ELF-1 (cell line): ENCODE results near the gene SP140.

Experiments used
- DNase-seq: peaks from one replicate; pipeline ENCODE4 v3.0.0-alpha.2; 2016; ENCODE audit warnings: low read depth, low spot score

The SP140 gene

DNA sequence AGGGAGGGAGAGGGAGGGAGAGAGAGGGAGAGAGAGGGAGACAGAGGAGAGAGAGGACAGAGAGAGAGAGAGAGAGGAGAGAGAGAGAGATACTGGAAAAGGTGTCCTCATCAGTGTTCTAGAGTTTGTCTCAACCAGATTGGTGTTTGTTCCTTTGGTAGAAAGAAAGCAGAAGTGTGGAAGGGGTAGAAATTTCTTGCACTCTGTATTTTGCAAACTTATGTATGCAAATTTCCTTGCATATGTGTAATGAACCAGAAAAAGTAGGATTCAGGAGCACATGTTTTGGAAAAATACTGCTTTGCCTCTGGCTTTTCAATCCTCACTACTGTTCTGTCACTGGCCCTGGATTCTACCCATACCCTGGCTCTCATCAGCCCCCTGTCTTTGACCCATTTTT is 1.1 kb upstream of the SP140 start:
- no peak for DNase-seq

DNA sequence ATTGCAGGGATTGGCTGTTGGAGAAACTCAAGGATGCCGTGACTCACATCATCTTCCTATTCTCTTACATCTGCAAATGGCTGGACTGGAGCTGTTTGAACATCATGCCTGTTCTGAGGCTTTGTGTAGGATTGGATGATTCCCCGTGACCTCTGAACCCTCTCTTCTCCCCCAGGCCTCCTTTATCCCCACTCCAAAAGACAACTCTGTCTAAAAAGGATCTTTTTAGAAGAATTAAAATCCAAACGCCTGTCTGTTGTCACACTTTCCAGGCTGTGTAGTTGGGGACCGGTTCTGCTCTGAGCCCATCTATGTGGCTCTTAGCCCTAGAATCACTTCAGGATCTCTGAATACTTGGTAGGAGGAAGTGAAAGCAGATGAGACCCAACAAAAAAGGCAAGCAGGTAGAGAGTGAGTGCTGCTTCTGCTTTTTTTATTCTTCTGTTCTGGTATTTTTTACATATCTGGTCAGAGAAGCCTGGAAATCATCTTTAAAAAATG is 565 bp downstream of the SP140 start:
- DNase-seq: no peak

DNA sequence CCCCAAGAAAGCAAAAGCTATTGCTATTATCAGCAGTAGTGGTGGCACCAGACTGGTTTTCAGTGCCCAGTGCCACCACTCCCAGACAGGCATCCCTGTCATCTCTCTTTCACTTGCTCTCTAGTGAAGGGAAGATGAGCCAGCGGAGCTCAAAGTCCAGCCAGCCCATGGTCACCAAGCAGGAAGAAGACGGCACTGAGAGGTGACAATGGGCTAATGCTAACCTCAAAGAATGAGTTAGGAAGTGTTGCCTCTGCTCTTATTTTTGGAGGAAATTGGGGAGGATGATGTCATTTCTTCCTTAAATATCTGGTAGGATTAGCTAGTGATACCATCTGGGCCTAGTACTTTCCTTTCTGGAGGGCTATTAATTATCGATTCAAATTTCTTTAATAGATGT is 1.7 kb downstream of the SP140 start:
- DNase-seq: no peak

DNA sequence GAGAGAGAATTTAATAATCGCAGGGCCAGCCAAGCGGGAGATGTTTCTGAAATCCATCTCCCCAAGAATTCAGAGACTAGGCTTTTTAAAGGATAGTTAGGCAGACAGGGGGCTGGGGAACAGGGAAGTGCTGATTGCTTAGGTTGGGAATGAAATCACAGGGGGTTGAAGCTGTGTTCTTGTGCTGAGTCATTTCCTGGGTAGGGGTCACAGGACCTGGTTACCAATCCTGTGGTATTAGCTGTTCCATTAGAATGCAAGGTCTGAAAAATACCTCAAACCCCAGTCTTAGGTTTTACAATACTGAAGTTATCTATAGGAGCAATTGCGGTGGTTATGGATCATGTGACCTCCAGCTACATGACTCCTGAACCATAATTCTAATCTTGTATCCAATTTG is 4.6 kb downstream of the SP140 start:
- peak; percentile 29 for DNase-seq

DNA sequence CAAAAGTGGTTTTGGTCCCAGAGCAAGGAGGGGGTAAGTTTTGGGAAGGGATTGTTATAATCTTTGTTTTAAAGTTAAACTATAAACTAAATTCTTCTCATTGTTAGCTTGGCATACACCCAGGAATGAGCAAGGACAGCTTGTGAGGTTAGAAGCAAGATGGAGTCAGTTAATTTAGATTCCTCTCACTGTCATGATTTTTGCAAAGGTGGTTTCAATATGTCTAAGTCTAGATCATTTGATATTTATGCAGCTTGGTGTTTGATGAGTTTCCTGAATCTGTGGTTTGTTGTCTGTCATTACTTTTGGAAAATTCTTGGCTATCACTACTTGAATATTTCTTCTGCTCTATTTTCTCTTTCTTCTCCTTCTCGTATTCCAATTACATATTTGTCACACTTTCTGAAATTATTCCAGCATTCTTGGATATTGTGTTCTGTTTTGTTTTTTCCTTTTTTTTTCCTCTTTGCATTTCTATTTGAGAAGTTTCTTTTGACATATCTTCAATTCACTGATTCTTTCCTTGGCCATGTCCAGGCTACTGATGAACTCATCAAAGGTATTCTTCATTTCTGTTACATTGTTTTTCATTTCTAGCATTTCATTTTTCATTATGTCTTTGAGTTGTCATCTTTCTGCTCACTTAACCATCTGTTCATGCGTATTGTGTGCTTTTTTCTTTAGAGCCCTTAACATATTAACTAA is 5.1 kb downstream of the SP140 start:
- no peak for DNase-seq

DNA sequence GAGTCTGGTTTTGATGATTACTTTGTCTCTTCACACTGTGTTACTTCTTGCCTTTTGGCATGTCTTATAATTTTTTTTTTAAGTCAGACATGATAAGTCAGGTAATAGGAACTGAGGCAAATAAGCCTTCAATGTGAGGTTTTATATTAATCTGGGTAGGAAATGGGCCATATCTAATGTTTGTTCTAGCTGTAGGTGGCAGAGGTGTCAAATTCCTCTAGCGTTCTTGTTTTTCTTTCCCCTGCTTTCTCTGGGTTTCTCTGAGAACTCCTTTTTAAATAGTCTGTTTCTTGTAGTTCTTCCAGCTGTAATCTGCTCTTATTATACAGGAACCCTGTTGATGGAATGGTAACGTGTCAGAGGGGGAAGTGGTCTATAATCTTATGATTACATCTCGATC is 5.7 kb downstream of the SP140 start:
- no peak for DNase-seq

DNA sequence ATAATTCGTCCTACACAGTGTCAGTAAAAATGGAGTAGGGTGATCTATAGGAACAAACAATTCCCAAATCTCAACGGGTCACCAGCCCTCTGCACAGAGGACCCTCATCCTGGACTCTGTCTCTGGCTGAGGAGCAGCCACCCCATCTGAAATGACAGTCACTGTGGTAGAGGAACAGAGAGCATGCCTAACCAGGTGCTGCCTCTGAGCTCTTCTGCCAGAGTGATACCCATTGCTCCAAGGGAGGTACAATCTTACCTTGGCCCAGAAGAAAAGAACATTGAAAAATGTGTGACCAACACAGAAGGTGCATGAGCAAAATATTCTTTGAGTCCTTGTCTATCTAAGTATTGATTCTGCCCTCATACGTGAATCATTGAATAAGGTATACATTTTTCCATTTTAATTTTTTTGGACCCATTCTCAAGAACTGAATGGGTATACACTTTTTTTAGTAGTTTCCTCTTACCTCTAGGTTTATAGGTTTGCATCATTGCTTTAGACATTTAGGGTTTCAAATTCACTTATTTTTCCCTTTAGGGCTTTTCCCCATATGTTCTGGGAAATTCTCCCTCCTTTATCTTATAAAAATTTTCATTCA is 8.7 kb downstream of the SP140 start:
- DNase-seq: no peak

DNA sequence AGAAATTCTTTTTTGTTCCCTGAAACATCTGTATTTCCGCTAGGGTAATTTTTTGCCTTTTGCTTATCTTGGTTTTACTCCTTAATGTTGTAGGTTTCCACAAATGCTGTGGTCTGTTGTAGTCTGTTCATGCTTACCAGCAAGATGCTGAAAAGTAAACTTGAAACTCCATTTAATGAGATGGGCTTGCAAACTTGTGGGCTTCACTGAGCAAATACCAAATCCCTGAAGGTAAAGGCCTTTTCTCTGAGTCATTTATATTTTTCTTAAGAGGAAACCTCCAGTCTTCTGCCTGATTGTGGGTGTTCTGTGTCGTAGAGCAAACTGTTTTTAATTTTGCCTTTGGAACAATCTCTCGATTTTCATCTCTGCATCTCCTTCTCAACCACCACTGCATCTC is 9.3 kb downstream of the SP140 start:
- DNase-seq: no peak

DNA sequence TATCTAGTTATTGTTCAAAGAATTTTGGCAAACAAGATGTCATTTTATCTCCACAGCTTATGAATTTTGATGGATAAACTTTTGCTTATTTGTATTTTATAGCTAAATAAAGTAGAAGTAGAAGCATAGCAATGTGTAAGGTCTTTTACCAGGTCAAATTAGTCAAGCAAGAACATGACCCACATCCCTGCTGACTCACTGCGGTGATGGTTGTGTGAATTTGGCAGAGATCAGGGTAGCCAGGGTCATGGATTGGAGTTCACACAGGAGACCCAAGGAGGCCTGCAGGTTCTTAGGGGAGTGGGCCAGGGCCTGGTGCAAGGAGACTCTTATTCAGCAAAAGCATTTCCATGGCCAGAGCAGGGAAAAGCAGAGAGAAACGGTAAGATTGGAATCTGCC is 18.7 kb downstream of the SP140 start:
- DNase-seq: no peak

DNA sequence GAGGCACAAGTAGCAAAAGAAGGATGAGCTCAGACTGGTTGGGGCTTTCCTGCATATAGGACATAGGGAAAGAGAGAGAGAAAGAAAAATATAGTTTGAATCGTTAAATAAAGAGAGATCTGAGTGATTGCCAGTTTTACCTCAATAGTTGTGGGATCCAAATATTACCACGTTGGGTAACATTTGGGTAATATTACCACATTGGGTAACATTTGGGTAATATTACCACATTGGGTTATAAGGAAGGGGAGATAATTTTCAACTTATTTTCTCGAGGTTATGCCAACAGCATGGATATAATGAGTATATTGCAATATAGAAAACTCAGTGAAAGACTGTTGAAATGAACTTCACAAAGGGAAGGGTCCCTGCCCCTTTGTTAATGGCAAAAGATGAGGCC is 20.7 kb downstream of the SP140 start:
- no peak for DNase-seq

DNA sequence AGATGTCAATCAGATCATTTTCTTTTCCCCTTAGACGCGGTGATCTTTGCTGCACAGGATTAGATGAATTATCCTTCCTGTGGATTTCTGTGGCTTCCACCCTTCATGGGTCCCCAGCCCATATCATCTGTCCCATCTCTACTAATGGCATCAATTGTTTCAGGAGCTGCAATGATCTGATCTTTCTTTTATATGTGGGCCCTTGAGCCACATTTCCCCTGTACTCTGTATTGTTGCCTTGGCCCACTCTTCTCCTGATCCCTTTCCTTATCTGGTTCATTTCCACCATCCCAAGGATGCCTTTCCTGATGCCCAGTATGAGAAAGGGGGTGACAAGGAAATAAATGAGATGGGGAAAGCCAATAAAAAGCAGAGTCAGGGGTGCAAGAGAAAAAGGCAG is 24.7 kb downstream of the SP140 start:
- no peak for DNase-seq

DNA sequence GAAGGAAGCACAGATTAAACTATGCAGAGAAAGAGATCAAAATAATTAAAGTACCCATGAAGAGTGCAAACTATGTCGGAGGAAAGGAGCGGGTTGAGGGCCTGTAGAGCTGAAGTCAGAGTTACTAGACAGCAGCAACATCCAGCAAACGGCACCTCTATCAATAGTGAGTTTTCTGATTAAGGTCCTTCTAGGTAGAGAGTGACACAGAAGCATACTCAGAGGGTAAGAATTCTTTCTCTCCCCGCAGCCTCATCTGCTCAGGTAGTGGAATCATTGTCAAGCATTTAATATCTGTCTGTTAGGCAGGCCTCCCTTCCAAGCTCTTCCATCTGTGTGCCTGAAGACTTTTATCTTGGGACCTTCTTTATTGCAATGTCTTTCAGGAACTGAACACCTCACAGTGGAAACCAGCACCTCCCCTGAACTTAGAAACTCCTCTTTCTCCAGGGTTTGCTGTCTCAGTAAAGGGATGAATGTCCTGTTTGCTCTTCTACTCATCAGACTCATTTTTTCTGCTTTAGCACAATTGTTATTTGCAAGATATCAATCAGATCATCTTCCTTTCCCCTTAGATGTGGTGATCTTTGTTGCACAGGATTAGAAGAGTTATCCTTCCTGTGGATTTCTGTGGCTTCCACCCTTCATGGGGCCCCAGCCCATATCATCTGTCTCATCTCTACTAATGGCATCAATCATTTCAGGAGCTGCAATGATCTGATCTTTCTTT is 28.8 kb downstream of the SP140 start:
- DNase-seq: no peak

DNA sequence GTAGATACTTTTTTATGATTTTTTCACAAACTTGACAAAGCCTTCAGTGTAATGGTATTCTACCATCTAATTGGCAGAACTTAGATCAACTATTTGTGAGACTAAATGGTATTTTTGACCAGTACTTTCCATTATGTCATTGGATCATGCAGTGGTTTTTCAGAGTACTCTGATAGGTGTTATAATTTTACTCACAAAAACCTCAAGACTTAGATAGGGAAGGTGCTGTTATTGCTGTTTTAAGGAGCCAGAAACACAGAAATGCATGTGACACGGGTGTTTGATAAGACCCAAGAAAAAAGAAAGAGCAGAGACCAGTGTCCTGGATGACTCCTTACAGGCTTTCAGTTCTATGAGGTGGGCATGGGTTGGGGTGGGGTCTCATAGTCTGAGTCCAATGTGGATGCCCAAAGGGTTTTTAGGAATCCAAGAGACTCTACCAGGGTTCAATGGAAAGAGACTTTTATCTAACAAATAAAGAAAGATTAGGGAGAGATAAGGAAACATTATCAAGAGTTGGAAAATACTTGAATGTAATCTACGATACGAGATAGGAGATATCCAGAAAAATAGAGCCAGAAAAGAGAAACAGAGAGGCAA is 31.3 kb downstream of the SP140 start:
- DNase-seq: no peak

DNA sequence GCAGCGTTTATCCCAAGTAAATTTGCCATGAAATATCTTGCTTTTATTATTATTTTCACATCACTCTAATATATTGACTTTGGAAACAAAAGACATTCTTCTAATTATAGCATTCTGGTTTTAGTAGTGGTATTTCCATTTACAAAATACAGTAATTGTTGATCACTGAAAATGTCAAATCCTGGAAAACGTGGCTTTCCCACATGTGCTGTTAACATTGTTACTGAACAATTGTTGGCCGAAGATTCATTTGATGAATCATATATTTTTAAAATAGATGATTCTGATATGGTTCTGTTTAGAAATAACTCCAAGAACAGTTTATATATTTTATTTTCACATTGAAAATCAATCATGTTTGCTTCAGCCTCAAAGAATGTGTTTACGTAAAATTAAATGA is 32.9 kb downstream of the SP140 start:
- no peak for DNase-seq

DNA sequence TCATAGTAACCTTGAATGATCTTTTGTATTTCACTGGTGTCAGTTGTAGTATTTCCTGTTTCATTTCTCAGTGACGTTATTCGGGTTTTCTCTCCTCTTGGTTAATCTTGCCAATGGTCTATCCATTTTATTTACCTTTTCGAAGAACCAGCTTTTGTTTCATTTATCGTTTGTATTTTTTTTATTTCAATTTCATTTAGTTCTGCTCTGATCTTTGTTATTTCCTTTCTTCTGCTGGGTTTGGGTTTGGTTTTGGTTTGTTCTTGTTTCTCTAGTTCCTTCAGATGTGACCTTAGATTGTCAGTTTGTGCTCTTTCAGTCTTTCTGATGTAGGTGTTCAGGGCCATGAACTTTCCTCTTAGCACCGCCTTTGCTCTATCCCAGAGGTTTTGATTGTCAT is 36.7 kb downstream of the SP140 start:
- no peak for DNase-seq

DNA sequence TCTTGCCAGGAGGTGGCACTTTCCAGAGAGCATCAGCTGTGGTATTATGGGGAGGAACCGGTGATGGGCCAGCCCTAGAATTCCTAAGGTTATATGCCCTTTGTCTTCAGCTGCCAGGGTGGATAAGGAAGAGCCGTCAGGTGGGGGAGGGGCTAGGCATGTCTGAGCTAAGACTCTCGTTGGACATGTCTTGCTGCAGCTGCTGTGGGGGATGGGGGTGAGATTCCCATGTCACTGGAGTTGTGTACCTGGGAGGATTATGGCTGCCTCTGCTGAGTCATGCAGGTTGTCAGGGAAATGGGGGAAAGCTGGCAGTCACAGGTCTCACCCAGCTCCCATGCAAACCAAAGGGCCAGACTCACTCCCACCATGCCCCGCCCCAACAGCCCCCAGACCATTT is 39.4 kb downstream of the SP140 start:
- peak; percentile 65 for DNase-seq

DNA sequence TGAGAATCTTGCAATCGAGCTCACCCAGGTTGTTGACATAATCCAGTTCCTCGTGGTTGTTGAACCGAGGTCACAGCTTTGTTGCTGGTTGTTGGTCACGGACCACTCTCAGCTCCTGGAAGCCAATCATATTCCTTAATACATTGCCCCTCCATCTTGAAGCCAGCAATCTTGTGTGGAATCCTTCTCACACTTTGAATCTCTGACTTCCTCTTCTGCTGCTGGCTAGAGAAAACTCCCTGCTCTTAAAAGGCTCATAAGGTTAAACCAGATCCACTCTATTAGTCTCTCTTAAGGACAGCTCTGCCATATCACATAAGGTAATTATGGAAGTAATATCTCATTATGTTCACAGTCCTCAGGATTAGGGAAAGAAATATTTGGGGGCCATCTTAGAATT is 41.1 kb downstream of the SP140 start:
- no peak for DNase-seq

DNA sequence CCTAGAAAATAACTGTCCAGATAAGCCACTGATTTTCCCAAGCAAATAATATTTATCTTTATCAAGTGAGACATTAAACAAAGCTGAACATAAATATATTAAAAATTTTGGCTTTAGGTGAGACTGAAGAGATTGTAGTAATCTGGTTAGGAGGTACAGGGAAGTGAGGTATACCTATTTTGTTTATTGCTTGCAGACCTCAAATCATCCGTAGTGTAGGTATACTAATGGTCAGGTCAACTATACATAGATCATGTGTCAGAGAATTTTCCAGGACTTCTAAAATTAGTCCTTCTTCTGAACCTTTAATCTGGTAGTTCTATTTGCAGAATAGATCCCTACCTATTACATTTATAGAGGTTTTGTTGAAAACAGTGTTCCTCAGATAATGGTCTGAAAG is 41.5 kb downstream of the SP140 start:
- DNase-seq: no peak

DNA sequence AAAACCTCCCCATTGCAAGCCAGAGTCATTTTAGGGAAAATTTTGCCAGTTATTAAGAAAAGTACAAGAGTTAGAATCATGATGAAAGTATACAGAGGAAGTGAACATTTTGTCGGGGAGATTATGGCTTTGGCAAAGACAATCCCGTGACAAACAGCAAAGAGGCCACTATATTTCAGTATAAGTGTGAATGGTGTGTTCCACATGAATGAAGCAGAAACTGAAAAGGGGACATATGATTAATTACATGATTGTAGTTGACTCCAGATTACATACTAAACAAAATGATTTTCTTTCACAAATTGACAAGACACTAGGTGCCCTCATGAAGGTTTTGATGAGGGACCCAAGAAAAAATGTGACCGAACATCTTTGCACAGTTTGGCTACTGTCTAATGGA is 42.0 kb downstream of the SP140 start:
- DNase-seq: no peak

DNA sequence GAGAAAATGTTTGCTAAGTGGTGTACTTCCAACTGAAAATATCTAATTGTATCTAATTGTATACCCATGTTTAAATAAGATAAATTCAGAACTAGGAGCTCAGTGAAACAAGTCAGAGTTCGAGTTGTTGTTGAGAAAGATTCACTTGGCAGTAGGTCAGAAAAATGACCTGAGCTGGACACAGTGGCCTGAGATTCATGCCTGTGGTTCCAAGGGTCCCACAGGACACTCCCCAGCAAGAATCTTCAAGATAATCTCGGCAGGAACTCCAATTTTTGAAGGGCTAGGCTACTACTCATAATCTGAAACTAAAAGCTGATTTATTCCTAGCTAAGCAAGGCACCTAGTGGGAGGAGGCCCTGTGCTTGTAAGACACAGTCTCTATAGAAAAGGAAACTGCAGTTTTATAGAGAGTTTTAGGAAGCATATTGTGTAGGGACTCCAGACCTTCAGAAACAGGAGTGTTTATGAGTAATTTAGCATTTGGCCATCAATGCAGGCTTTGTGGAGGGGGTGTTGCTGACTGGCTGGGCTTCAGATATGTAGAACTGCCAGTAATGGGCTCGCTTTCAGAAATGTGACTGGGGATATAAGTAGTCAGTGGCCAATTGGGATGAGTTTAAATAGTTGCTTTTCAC is 43.2 kb downstream of the SP140 start:
- DNase-seq: no peak

DNA sequence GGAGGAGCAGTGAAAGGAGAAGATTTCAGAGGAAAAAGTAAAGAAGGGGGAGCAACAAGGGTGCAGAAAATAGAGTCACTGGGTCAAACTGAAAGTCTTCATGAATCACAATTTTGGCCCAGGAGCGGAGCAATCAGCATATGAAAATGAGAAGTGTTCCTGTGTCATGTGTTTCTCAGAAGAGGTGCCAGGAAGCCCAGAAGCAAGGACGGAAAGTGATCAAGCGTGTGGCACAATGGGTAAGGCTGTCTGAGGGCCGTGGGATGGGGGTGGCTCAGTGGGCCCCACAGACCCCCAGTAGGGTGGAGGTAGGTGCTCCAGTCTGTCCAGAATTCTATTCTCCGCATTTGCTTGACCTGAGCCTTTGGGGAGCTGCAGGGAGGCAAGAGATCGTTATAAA is 44.2 kb downstream of the SP140 start:
- no peak for DNase-seq

DNA sequence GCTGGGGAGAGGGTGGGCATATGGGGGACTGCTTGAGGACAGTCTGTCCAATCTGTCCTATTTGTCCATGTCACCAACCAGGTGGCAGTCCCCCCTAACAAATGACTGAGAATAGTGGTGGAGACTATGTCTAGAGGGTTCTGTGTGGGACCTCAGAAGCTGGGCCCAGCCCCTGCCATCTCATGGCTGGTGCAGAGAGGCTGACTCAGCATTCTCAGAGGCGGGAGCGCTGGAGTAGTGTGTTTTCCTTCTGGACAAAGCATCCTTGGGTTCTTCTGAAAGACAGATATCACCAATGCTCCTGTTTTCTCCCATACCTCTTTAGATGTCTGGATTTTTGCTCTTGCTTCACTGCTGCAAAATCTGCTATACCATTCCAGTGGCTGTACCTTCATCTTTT is 57.4 kb downstream of the SP140 start:
- no peak for DNase-seq
